Measurements from ENCODE around the gene KIRREL3.

The KIRREL3 gene

DNA sequence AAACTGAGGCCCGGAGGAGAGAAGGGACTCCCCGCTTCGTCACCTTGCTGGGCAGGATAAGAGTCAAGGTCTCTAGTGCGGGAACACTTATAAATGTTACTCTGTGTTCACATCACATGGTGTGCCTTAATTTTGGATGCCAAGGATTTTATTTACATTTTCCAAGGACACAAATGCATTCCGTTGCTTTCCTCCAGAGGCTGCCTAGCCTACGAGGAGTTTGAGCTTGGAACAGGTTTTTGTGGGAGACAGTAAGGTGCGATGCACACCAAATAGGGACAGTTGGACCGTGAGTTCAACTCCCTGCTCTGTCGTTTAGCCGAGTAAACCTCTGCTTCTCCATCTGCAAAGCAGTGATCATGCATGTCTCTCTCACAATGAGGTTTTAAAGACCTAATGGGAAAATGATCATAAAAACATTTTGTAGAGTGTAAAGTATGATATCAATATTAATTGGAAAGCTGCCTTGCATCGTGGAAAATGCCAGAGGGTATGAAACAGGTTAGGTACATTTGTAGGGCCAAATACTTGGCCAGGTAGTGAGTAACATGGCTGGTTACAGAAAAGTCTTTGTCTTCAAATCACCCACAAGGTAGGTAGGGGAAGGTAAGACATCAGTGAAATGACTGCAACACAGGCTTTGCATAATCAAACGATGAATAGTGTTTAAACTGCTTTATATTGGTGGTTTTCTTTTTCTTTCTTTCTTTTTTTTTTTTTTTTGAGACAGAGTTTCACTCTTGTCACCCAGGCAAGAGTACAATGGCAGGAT is 583.3 kb downstream of the KIRREL3 start:
- DNase-seq (ENCODE audit: low spot score), result no peak

DNA sequence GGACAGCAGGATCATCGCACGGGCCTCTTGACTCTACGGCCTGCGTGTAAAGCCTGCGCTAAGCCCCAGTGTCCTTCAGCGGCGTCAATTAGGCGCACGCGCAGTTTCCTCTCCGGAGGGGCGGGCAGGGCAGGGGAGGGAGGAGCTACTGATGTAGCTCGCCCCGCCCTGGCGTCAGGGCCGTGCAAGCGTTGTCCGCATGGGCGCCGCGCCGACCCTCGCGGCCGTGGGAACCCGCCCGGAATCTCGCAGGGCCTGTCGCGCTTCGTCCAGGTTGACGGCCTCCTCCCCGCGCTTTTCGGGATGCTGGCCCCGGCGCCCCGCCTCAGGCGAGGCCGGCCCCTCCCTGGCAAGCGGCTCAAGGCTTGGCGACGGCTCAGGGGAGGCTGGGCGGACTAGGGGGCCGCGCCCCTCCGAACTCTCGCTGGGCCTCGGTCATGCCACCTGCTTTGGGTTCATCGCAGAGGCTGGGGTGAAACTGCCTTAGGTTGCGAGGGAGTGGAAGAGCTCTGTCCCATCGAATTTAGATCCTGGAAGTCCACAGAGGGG is 584.0 kb downstream of the KIRREL3 start:
- peak; percentile 98 for DNase-seq (ENCODE audit: low spot score)

DNA sequence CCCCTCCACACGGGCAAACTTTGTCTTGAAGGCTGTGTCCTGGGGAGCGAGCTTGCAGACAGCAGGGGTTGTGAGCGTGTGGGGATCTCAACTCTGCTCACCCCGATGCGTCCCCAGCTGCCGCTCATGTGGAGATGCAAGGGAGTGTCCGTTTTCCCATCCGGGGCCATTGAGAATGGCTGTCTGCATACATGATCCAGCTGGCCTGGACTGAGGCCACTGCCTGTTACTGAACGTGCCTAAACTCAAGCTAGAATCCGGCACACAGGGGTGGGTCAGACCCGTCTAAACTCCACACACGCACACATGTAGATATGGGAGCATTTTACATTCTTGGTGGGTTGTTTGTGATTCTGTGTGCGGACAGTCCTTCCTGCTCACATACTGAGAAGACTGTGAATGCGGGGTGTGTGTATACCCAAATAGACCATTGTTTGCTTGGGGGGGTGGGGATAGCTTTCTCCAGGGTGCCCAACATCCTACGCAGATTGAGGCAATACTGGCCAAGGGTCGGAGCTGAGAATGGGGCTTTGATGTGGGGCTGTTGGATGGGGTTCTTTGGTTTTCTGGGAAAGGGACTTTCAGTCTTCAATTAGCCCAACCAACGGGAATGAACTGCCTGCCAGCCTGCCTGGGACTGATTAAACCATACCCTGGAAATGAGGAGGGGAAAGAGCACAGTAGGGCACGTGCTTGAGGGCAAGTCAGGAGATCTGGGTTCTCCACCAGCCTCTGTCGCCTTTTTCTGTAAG is 584.7 kb downstream of the KIRREL3 start:
- no peak for DNase-seq (ENCODE audit: low spot score)

DNA sequence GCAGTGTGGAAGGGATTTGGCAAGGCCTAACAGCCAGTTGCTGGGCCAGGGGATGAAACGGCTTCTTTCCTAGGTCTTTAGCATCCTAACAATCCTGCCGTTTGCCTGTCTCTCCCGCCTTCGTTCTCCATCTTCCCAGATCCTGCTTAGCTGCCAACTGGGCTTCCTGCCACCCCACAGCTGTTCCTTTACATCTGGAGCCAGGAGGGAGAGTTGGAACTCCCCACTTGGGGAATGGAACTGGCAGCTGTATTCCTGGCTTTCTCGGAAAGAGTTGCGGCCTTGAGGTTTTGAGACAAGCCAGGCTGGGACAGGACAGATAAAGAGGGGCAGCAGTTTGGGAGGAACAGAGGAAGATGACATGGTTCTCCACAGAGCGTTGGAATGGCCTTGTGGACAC is 585.4 kb downstream of the KIRREL3 start:
- no peak for DNase-seq (ENCODE audit: low spot score)

DNA sequence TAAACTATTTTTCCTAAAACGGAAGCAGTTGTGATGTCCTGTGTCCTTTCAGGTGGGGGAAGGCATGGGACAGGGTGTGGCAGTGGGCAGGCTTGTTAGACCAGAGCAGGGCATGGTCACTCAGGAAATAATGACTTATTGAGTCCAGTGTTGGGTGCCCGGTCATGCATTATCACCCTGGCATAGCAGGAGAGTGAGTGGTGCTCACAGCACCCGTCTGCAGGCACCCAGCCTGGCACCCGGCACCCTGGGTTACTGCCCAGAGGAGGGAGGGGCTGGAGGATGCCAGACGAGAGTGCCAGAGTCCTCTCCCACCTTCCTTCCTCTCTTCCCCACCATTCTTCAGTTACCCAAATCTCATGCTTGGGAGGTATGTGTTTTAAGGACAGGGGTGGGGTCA is 586.0 kb downstream of the KIRREL3 start:
- DNase-seq (ENCODE audit: low spot score), result no peak

DNA sequence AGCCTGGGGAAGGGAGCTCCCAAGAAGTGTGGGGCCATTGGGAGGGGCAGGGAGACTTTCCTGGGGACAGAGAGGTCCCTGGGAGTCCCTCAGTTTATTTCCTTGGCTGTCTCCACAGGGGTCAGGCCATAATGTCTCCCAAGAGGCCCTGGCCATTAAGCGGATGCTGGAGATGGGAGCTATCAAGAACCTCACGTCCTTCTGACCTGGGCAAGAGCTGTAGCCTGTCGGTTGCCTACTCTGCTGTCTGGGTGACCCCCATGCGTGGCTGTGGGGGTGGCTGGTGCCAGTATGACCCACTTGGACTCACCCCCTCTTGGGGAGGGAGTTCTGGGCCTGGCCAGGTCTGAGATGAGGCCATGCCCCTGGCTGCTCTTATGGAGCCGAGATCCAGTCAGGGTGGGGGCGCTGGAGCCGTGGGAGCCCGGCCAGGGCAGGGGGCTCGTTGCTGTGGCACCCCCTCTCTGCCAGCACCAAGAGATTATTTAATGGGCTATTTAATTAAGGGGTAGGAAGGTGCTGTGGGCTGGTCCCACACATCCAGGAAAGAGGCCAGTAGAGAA is 586.6 kb downstream of the KIRREL3 start:
- no peak for DNase-seq (ENCODE audit: low spot score)

DNA sequence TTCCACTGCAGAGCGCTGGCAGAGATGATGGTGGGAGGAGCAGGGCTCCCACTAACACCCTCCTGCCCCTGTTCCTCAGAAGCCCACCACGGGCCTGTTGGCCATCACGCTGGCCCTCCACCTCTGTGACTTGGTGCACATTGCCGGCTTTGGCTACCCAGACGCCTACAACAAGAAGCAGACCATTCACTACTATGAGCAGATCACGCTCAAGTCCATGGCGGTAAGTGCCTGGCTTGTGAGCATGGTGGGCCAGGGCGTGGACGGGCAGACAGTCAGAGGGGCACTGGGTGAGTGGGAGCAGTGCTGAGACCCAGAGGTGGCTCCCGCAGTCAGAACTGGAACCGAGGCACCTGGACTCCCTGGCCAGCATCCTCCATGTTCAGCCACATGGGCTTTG is 587.1 kb downstream of the KIRREL3 start:
- no peak for DNase-seq (ENCODE audit: low spot score)

DNA sequence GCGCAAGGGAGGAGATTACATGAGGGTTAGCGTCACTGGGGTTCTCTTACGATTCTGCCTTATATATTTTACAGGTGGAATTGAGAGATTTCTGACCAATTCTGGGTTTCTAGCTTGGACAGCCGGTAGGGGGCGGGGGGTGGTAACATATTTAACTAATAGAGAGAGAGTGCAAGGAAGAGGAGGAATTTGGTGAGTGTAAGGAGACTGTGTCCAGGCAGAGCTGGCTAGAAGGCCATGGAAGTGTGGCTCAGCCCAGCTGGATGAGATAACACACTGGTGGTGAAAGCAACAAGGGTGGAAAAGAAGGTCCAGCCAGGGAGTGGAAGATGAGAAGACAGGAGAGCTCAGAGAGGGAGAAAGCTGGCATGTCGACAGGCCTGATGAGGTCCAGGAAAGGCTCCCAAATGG is 588.6 kb downstream of the KIRREL3 start:
- DNase-seq (ENCODE audit: low spot score), result no peak

DNA sequence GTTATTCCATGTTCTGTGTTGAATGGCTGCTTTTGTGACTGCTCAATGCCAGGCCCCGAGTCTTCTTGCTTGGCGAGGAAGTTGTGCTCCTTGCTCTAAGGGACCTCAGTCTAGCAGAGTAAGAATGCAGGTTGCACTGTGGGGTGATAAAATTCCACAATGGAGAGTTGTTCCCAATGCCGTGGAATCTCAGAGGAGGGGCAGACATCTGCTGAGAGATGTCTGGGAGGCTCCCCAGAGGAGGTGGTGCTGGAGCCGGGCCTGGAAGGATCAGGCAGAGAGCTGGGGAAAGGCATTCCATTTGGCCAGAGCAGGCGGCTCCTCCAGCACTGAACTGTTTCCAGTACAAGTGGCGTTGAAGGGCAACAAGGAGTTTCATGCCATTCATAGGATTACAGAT is 589.9 kb downstream of the KIRREL3 start:
- DNase-seq (ENCODE audit: low spot score), result no peak

DNA sequence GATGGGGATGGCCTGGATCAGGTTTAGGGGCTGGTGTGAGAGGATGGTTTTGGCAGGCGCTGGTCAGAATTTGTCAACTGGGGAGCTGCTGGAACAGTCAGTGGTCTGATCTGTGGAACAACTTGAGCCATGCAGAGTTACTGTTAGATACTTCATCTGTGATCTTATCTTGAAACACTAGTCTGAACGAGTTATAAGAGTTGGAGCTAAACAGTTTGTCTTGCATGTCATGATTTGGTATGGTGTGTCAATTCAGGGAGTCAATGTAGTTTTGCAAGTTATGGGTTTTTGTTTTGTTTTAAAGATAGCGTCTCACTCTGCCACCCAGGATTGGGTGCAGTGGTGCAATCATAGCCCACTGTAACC is 591.0 kb downstream of the KIRREL3 start:
- no peak for DNase-seq (ENCODE audit: low spot score)

DNA sequence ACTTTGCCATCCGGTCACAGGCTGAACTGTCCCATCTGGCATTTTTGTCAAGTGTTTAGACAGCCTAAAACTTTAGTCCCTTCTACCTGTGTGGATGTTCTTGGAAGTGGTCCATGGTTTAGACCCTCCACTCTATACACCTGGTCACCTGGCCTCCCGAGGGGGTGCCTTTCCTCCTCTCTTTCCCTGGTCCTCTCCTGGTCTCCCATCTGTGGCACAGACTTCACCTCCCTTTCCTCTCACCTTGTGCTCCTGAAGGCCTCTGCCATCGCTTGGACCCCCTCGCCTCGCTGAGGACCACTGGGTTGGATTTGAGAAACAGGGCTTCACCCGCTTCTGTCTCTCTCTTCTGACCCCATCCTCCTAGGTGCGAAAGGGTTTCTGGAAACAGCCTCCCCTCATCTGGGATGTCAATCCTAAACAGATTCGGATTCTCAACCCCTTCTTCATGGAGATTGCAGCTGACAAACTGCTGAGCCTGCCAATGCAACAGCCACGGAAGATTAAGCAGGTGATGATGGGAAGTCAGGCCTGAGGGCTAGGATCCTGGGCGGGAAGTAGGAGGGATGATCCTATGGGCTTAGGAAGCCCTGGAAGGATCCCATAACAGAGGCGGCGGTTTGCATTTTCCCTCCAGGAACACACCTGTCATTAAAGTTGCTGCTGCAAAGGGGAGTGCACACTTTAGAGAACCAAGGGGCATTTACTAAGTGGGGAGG is 591.5 kb downstream of the KIRREL3 start:
- DNase-seq (ENCODE audit: low spot score), result no peak

DNA sequence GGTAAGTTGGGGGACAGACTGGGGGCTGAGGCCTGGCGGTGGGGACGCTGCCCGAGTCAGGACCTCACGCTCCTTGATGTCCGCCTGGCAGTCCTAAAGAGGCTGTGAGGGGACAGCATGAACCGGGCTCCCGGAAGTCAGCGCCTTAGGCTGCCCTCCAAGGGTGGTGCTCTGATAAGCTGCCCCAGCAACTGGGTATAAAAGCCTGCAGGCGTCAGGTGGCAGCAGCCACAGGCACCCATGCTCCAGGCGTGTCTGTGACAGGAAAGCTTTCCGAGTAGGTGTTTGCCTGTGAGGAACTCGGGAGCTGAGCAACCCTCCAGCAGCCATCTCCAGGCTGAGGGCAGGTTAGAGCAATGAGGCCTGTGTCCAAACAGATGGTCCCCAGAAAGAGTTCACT is 592.1 kb downstream of the KIRREL3 start:
- no peak for DNase-seq (ENCODE audit: low spot score)

DNA sequence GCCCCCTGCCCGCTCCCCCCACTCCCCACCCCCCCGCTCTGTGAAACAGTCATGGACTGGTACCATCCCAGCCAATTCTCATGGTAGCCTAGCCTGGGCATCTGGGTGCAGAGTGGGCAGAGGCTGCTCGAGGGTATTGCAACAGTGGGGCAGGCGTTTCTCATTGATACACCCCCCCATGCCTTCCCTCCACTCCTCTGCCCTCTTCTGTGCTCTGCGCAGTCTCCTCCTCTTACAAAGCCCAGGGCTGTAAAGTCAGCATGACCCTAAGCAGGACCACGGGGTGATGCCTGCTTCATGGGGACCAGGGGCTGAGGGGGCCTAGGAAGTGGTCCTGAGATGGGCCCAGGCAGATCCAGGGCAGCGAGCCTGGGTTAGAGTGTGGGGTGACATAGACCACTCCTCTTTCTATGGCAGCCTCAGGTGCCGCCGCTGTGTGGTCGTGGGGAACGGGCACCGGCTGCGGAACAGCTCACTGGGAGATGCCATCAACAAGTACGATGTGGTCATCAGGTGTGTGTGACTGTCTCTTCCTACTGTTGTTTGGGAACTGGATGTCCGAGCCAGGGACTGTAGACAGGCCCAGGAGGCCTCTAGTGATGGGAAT is 592.8 kb downstream of the KIRREL3 start:
- no peak for DNase-seq (ENCODE audit: low spot score)

DNA sequence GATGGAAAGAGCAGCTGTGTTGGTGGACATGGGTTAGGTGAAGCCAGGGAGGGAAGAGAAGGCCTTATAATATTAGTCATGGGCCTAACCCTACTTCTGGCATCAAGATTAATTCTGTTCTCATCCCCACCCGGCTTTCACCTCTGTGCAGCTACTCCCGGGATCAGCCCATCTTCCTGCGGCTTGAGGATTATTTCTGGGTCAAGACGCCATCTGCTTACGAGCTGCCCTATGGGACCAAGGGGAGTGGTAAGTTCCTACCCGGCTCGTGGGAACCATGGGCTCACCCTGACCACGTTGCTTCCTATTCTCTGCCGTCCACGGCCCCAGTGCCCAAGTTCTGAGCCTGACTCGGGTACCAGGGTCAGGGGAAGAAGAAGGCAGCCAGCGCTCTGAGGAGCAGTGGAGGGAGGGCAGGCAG is 593.5 kb downstream of the KIRREL3 start:
- DNase-seq (ENCODE audit: low spot score), result no peak

DNA sequence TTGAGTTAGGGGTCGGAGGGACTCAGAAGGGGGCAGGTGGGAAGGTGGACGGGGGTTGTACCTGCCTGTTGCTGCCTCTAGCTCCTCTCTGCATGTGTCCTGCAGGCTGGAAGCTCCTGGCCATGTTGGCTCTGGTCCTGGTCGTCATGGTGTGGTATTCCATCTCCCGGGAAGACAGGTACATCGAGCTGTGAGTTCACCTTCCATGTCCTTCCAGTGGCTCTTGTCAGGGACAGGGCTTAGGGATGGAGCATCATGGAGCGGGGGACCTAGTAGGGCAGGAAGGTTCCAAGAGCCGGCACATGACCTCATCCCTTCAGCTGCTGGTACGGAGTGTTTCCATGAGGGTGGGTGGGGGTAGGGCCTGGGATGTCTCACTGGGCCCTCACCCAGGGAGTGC is 594.2 kb downstream of the KIRREL3 start:
- no peak for DNase-seq (ENCODE audit: low spot score)

DNA sequence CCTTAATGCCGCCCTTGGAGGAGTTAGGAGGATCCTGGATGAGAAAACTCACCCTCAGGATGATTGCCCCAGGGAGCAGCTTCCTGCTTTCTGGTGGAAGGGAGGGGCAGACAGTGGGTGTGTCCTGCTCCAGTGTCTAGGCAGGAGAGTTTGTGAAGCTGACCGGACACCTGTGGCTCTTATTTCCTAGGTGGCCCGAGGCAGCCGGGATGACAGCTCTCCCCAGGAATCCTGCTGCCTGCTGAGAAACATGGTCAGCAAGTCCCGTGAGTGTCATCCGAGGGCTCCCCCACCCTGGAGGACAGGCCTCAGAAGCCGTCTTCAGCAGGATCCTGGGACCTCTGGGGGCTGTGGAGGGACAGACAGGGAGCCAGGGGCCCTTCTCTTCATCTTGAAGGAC is 594.7 kb downstream of the KIRREL3 start:
- DNase-seq (ENCODE audit: low spot score), result peak; percentile 55

DNA sequence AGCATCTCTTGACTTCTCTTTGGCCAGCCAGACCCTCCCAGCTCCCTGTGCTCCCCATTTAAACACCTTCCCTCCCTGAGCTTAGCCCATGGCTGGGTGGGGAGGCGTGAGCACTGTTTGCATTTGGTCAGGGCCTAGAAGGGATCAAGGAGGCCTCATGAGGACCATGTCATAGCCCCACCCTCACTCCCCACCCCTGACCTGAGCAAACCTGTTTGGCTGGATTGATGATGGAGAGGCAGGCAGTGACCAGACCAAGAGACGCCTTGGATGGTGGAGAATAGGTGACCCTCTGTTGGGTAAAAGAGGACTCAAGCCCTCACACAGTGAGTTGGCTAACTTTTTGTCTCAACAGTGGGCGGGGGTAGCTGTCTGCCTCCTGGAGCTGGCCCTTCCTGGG is 595.2 kb downstream of the KIRREL3 start:
- no peak for DNase-seq (ENCODE audit: low spot score)

DNA sequence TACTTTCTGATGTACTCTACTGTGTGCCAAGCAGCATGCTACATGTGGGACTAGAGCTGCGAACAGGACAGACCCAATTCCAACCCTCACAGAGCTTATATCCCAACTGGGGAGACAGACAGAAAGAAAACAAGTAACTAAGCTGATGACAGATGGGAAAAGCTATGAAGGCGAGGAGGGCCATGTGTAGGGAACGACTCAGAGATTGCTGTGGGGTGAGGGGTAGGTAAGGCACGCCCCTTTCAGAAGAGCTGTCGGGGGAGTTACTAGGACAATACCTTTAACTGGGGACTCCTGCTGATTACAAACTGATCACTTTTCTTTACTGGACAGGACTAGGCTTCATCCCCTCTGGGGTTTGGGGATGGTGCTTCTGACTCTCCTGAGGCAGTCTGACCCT is 596.2 kb downstream of the KIRREL3 start:
- no peak for DNase-seq (ENCODE audit: low spot score)

DNA sequence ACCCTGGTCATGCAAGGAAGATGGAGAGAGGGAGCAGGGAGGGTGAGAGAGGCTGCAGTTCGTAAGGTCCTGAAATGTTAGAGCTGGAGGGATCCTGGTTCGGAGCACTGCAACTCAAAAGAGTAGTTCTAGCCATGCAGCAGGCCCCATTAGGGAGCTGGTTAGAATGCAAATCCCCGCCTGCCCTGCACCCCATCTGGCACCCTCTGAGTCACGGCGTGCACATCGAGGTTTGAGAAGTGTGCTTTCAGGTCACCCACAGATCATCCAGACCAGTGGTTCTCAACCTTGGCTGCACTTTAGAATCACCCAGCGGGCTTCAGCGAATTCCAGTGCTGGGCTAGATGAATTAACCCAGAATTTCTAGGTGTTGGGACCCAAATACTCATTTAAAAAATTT is 596.9 kb downstream of the KIRREL3 start:
- no peak for DNase-seq (ENCODE audit: low spot score)

DNA sequence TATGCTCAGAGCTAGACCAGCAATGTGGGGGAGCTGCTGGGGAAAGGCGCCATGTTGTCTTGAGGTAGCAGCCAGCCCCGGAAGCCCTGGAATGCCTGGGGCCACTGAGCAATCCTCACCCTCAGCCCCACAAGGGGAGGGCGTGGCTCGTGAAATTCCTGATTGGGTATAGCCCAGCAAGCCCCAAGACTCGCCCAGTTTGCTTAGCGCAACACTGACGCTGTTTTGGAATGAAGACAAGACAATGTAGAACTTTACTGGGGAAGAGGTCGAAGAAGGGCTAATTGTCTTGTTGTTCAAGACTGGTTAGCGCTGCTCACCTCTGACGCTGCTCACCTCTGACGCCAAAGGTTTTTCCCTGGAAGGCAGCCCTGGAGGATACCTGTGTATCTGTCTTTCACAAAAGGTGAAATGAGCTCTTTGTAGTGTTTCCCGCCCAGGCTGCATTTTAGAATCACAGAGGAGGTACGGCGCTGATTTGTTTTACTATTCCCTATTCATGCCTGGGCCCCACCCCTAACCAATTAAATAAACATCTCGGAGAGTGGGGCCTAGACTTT is 597.5 kb downstream of the KIRREL3 start:
- no peak for DNase-seq (ENCODE audit: low spot score)

DNA sequence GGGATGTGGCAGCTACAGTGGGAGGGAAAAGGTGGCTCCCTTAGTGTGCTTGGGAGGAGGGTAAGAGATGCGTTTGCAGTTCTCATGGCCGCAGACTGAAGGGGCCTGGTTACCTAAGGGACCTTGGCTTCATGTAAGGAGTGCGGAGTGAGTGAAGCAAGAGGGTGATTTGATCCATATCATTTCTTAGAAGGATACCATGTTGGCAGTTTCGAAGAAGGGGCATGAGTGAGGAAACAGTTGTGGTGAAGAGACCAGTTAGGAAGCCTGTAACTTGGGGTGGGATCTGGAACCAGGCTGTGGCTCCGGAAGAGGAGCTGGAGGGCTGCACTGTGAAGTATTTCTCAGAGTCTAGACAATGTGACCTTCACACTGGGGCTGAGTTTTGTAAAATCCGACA is 600.1 kb downstream of the KIRREL3 start:
- no peak for DNase-seq (ENCODE audit: low spot score)

DNA sequence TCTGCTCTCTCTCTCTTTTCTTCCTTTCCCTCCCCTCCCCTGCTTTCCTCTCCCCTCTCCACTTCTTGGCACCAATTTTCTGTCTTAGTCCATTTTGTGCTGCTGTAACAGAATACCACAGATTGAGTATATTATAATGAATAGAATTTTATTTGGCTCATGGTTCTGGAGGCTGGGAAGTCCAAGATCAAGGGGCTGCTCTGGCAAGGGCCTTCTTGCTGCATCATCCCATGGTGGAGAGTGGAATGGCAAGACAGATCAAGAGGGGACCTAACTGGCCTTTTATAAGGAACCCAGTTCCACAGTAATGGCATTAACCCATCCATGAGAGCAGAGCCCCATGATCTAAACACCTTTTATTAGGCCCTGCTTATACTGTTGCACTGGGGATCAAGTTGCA is 600.6 kb downstream of the KIRREL3 start:
- no peak for DNase-seq (ENCODE audit: low spot score)

Data from iPS-NIHi11 (cell line).